OCI-LY3 (cell line): ENCODE measurements around the gene PRMT7.

Experiments used
- EZH2phosphoT487 ChIP-seq: fragments of 200-600 bp; shearing (Covaris generic); IDR thresholded peaks from 2 replicates; pipeline ENCODE4 v1.6.1; 2018; ENCODE audit warnings: antibody characterized with exemption, mixed run types, low read depth
- TF ChIP-seq, protein P1 (sequence below): fragments of 200-600, 300-600 bp; sonication (generic); IDR thresholded peaks from 2 replicates; pipeline ENCODE4 v1.5.1; 2014; ENCODE audit warnings: antibody characterized with exemption, low read length, low read depth

DNA sequence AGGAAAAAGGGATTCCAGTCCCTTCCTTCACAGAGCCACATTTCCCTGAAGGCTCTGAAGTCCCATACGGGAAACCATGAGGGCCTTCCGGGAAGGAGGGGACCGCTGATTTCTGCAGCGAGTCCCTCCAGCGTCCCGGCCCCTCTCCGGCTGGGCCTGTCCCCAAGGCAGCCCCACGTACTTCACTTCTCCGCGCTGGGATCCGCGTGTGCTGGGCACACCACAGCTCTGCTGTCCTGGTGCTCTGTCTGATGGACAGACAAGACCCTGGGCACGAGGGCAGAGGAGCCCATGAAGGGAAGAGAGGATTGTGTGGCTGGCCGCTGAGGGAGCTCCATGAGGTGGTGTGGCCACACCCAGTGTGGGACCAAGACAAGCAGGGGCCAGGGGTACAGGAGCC is 57.1 kb downstream of the PRMT7 start:
- TF ChIP-seq, protein P1, sequence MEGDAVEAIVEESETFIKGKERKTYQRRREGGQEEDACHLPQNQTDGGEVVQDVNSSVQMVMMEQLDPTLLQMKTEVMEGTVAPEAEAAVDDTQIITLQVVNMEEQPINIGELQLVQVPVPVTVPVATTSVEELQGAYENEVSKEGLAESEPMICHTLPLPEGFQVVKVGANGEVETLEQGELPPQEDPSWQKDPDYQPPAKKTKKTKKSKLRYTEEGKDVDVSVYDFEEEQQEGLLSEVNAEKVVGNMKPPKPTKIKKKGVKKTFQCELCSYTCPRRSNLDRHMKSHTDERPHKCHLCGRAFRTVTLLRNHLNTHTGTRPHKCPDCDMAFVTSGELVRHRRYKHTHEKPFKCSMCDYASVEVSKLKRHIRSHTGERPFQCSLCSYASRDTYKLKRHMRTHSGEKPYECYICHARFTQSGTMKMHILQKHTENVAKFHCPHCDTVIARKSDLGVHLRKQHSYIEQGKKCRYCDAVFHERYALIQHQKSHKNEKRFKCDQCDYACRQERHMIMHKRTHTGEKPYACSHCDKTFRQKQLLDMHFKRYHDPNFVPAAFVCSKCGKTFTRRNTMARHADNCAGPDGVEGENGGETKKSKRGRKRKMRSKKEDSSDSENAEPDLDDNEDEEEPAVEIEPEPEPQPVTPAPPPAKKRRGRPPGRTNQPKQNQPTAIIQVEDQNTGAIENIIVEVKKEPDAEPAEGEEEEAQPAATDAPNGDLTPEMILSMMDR = no peak
- TF ChIP-seq EZH2phosphoT487 = no peak
